Measurements from ENCODE around the gene CHKA.
A peak's percentile ranks its signal among the peaks of the same experiment; 100 is the strongest.

Gene CHKA

DNA sequence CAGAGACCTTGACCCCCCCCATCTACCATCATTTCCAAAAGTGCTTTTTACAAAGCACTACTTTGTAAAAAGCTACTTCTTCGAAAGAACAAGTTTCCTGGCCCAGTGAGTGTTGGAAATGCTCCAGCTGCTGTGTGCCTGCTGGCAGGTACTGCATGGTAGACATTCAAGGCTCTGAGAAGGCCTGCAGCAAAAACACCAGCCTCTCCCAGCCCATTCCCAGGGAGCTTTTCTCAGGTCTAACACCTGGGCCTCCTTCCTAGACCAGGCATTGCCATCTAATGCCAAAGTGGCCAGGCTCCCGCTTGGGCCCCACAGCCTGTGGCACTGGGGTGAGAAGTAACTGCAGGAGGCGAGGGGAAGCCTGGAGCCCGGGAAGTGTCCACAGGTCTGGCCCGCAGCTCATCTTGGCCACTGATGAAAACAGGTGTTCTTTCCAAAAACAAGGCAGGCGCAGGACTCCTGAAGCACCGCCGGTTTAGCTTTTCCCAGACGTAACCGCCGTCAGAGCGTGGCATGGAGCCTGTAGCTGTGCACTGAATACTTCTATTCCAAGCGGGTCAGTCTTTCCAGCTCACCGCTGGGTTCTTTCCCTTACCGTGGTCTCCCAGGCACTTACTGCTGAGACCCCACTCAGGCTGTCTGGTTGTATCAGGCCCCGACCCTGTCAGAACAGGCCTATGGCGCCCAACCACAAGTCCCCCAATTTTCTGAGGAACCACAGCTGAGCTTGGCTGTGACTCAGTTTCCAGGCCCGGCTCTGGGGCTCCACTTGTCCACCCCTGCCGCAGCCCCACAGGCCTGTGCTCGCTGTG lies 83.6 kb downstream of the CHKA start:
- DNase-seq (ENCODE audit: low read depth, low spot score): no peak
- Histone ChIP-seq H3K4me3 (ENCODE audit: insufficient read length, low read depth) (no peak overlapping the region), H3K27me3 (ENCODE audit: insufficient read depth, insufficient read length) (no peaks in the 10 kb centered on the region), H3K9ac (ENCODE audit: insufficient read length, low read depth) (peak overlapping the region; percentile 95), H3K4me1 (ENCODE audit: insufficient read depth, insufficient read length) (peaks cover 32% of the 10 kb centered on the region), H3K9me3 (ENCODE audit: insufficient read depth, low read length) (no peaks in the 10 kb centered on the region), H3K36me3 (ENCODE audit: insufficient read depth, insufficient read length, low read length) (peaks cover 40% of the 10 kb centered on the region)
- TF ChIP-seq ZNF274 (IDR thresholded peaks at IDR 0.05; ENCODE audit: low read depth, low read length) (no peak), SUZ12 (IDR thresholded peaks at IDR 0.05; ENCODE audit: extremely low read depth, insufficient read depth, insufficient read length) (no peak), YY1 (IDR thresholded peaks at IDR 0.05; ENCODE audit: insufficient read depth, insufficient read length) (no peak)

DNA sequence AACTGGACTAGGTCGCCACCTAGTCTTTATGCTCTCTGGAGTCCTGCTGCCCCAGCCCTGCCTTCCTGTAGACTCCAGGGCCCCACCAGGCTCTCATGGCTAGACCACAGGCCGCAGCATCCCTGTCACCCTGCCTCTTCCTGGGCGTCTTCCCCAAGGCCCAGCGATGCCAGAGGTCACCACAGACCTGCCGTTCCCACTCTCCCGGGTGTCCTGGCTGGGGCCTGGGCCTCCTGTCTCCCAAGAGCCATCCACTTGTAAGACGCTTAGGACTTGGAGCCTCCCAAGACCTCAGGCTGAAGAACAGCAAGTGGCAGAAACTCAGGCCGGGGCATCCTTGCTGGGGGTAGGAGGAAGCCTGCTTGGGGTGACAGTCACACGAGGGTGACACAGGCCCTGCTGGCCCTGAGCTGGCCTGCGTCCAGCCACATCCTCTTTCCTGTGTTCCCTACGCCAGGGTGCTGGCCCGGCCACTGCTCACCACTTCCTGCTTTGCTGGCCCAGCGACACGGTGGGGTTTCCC lies 84.4 kb downstream of the CHKA start:
- no peaks in the 10 kb centered on the region for H3K27me3 ChIP-seq (ENCODE audit: insufficient read depth, insufficient read length)
- TF ChIP-seq SUZ12 (IDR thresholded peaks at IDR 0.05; ENCODE audit: extremely low read depth, insufficient read depth, insufficient read length): no peak
- no peak for TF ChIP-seq YY1 (IDR thresholded peaks at IDR 0.05; ENCODE audit: insufficient read depth, insufficient read length)
- TF ChIP-seq ZNF274 (IDR thresholded peaks at IDR 0.05; ENCODE audit: low read depth, low read length): no peak
- no peaks in the 10 kb centered on the region for H3K9me3 ChIP-seq (ENCODE audit: insufficient read depth, low read length)
- H3K9ac ChIP-seq (ENCODE audit: insufficient read length, low read depth): no peak overlapping the region
- no peak for DNase-seq (ENCODE audit: low read depth, low spot score)
- peaks cover 34% of the 10 kb centered on the region for H3K4me1 ChIP-seq (ENCODE audit: insufficient read depth, insufficient read length)
- no peak overlapping the region for H3K4me3 ChIP-seq (ENCODE audit: insufficient read length, low read depth)
- peaks cover 47% of the 10 kb centered on the region for H3K36me3 ChIP-seq (ENCODE audit: insufficient read depth, insufficient read length, low read length)

DNA sequence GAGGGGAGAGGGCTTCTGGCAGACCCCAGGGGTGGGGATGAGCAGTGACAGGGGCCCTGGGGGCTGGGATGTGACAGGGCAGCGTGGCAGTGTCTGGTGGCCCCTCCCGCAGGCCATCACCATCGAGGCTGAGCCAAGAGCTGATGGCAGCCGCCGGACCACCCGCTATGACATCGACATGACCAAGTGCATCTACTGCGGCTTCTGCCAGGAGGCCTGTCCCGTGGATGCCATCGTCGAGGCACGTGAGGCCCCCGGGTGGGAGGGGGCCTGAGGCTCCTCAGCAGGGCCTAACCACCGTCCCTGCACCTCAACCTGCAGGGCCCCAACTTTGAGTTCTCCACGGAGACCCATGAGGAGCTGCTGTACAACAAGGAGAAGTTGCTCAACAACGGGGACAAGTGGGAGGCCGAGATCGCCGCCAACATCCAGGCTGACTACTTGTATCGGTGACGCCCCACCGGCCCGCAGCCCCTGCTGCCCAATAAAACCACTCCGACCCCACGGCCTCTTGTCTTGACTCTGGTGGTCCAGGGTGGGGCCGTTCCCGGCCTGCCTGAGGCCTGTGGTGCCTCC lies 85.0 kb downstream of the CHKA start:
- H3K36me3 ChIP-seq (ENCODE audit: insufficient read depth, insufficient read length, low read length): peaks cover 47% of the 10 kb centered on the region
- H3K9me3 ChIP-seq (ENCODE audit: insufficient read depth, low read length): no peaks in the 10 kb centered on the region
- no peak for DNase-seq (ENCODE audit: low read depth, low spot score)
- peaks cover 31% of the 10 kb centered on the region for H3K4me1 ChIP-seq (ENCODE audit: insufficient read depth, insufficient read length)
- H3K4me3 ChIP-seq (ENCODE audit: insufficient read length, low read depth): no peak overlapping the region
- no peaks in the 10 kb centered on the region for H3K27me3 ChIP-seq (ENCODE audit: insufficient read depth, insufficient read length)
- no peak overlapping the region for H3K9ac ChIP-seq (ENCODE audit: insufficient read length, low read depth)
- no peak for TF ChIP-seq SUZ12 (IDR thresholded peaks at IDR 0.05; ENCODE audit: extremely low read depth, insufficient read depth, insufficient read length)
- TF ChIP-seq YY1 (IDR thresholded peaks at IDR 0.05; ENCODE audit: insufficient read depth, insufficient read length): no peak
- no peak for TF ChIP-seq ZNF274 (IDR thresholded peaks at IDR 0.05; ENCODE audit: low read depth, low read length)

DNA sequence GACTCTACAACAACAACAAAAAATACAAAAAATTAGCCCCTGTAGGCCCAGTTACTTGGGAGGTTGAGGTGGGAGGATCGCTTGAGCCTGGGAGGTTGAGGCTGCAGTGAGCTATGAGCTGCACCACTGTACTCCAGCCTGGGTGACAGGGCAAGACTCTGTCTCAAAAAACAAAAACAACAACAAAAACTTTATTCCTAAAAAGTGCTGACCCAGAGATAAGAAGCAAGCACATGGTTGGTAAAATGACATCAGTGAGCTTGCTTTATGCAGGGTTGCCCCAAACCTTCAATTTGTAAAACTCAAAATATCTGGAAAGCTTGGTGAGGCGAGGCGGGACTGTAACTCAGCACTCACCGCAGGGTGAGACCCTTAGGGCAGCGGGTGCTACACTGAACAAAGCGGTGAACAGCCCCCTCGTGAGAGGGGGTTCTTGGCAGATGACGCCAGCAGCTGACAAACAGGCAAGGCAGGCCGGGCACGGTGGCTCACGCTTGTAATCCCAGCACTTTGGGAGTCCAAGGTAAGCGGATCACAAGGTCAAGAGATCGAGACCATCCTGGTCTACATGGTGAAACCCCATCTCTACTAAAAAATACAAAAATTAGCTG lies 85.8 kb downstream of the CHKA start:
- no peak for DNase-seq (ENCODE audit: low read depth, low spot score)
- Histone ChIP-seq H3K36me3 (ENCODE audit: insufficient read depth, insufficient read length, low read length) (peaks cover 47% of the 10 kb centered on the region), H3K9ac (ENCODE audit: insufficient read length, low read depth) (no peak overlapping the region), H3K27me3 (ENCODE audit: insufficient read depth, insufficient read length) (no peaks in the 10 kb centered on the region), H3K4me1 (ENCODE audit: insufficient read depth, insufficient read length) (peaks cover 29% of the 10 kb centered on the region), H3K4me3 (ENCODE audit: insufficient read length, low read depth) (no peak overlapping the region), H3K9me3 (ENCODE audit: insufficient read depth, low read length) (no peaks in the 10 kb centered on the region)
- TF ChIP-seq SUZ12 (IDR thresholded peaks at IDR 0.05; ENCODE audit: extremely low read depth, insufficient read depth, insufficient read length) (no peak), YY1 (IDR thresholded peaks at IDR 0.05; ENCODE audit: insufficient read depth, insufficient read length) (no peak), ZNF274 (IDR thresholded peaks at IDR 0.05; ENCODE audit: low read depth, low read length) (no peak)

DNA sequence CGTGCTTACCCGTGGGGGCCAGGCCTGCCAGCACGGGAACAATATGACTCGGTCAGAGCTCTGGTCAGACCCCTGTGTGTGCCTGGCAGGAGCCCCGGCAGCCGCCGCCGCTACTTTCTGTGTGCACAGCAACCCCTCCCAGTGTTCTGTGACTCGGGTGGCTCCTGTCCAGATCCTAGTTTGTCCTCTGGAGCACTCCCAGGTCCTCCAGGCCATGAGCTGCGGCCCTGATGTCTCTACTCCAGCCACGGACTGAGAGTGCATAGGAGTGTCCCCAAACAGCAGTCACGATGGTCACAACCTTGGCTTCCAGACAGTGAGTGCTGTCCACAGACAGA lies 87.5 kb downstream of the CHKA start:
- no peak for TF ChIP-seq SUZ12 (IDR thresholded peaks at IDR 0.05; ENCODE audit: extremely low read depth, insufficient read depth, insufficient read length)
- no peak for TF ChIP-seq YY1 (IDR thresholded peaks at IDR 0.05; ENCODE audit: insufficient read depth, insufficient read length)
- no peak for TF ChIP-seq ZNF274 (IDR thresholded peaks at IDR 0.05; ENCODE audit: low read depth, low read length)
- H3K4me3 ChIP-seq (ENCODE audit: insufficient read length, low read depth): no peak overlapping the region
- no peaks in the 10 kb centered on the region for H3K27me3 ChIP-seq (ENCODE audit: insufficient read depth, insufficient read length)
- H3K9me3 ChIP-seq (ENCODE audit: insufficient read depth, low read length): peaks cover 8% of the 10 kb centered on the region; the same call in 1 of the 2 replicates
- H3K9ac ChIP-seq (ENCODE audit: insufficient read length, low read depth): peak overlapping the region; percentile 27
- peaks cover 24% of the 10 kb centered on the region for H3K4me1 ChIP-seq (ENCODE audit: insufficient read depth, insufficient read length)
- DNase-seq (ENCODE audit: low read depth, low spot score): no peak
- H3K36me3 ChIP-seq (ENCODE audit: insufficient read depth, insufficient read length, low read length): peaks cover 47% of the 10 kb centered on the region

DNA sequence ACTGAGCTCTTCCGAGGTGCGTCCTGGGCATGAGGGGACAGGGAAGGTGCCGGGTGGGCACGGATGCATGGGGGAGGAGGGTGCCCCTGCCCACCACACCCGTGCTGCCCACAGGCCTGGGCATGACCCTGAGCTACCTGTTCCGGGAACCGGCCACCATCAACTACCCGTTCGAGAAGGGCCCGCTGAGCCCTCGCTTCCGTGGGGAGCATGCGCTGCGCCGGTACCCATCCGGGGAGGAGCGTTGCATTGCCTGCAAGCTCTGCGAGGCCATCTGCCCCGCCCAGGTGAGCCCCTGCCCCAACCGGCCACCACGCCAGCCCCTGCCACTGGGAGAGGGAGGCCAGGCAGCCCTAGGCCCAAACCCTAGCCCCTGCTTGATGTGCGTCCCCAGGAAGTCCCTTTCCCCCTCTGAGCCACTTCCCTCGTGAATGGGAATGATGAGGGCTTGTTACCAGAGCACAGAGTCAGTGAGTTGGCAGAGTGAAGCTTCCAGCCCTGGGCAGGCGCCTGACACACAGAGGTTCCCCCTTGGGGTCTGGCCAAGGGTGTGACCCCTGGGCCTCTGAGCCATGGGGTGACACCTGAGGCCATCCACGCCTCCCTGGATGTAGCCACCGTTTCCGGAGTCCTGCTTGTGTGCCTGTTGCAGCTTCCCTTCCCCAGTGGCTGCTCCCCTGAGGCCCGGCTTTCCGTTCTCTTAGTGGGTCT lies 88.0 kb downstream of the CHKA start:
- no peak overlapping the region for H3K4me3 ChIP-seq (ENCODE audit: insufficient read length, low read depth)
- DNase-seq (ENCODE audit: low read depth, low spot score): no peak
- H3K27me3 ChIP-seq (ENCODE audit: insufficient read depth, insufficient read length): no peaks in the 10 kb centered on the region
- TF ChIP-seq ZNF274 (IDR thresholded peaks at IDR 0.05; ENCODE audit: low read depth, low read length): no peak
- TF ChIP-seq SUZ12 (IDR thresholded peaks at IDR 0.05; ENCODE audit: extremely low read depth, insufficient read depth, insufficient read length): no peak
- TF ChIP-seq YY1 (IDR thresholded peaks at IDR 0.05; ENCODE audit: insufficient read depth, insufficient read length): no peak
- peaks cover 20% of the 10 kb centered on the region for H3K4me1 ChIP-seq (ENCODE audit: insufficient read depth, insufficient read length)
- H3K9ac ChIP-seq (ENCODE audit: insufficient read length, low read depth): peak overlapping the region; percentile 27
- H3K9me3 ChIP-seq (ENCODE audit: insufficient read depth, low read length): peaks cover 8% of the 10 kb centered on the region; the same call in 1 of the 2 replicates
- H3K36me3 ChIP-seq (ENCODE audit: insufficient read depth, insufficient read length, low read length): peaks cover 47% of the 10 kb centered on the region
